ENCODE data around the gene PPP2R5A. TPM values are rescaled to one million over a fixed set of nuclear protein-coding genes. Genes with fewer than 3 reads are reported as not detected.

The PPP2R5A gene
- total and polyA plus RNA-seq, 2 of the 13 experiments (the other 11 are each of a cell fraction or from before 2014, with no cell fraction given), result 22.0 to 31.4 TPM

DNA sequence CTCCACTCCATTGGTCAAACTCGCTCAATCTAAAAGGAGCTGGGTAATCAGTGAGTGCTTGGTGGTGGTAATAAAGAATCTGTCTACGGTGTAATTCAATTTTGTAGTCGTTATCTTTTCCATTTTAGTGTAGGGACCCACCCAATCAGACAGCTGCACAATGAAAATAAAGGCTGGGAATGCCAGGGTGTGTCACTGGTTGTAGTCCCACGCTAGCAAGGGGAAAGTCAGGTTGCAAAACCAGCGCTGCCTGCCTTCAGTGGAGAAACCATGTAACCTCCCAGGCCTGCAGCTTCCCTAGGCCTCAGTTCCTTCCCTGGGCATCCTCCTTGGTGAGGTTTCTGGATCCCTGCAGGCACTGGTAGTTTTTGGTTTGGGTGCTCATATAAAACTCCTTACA is 49.4 kb upstream of the PPP2R5A start:
- Histone ChIP-seq H3K79me2 (ENCODE audit: insufficient read depth, low read length) (no peaks in the 10 kb centered on the region), H3K36me3 (replicated peaks in 1 of 2; ENCODE audit: control insufficient read depth in 1 of 2, insufficient read depth in 2 of 2, low read length in 2 of 2) (no peaks in the 10 kb centered on the region), H3K4me3 (replicated peaks in 1 of 3; ENCODE audit: insufficient read depth in 1 of 3, low read depth in 2 of 3, low read length in 3 of 3) (no peak overlapping the region), H3K4me1 (ENCODE audit: insufficient read depth, low read length) (peaks cover 51% of the 10 kb centered on the region), H3K4me2 (ENCODE audit: low read depth, low read length) (no peak overlapping the region), H2AFZ (ENCODE audit: low read length) (no peak overlapping the region), H3K9me3 (ENCODE audit: low read length) (no peaks in the 10 kb centered on the region), H3K27ac (ENCODE audit: extremely low read length, insufficient read depth, low read length) (no peak overlapping the region), H3K27me3 (ENCODE audit: control insufficient read depth in 1 of 2, insufficient read depth in 2 of 2, low read length in 2 of 2) (no peaks in the 10 kb centered on the region; a peak in 1 of 5 replicates), H3K9ac (ENCODE audit: insufficient read depth, low read depth, low read length) (no peak overlapping the region), H4K20me1 (ENCODE audit: insufficient read depth, low read length) (no peaks in the 10 kb centered on the region)
- in situ Hi-C loops (cut with HindIII; ENCODE audit: extremely low pct_ligation_motif_present, low pct_unique_long_range_greater_than_20kb) (no loop called here), intact Hi-C loops (cut with micrococcal nuclease; ENCODE audit: unreplicated experiment) (no loop called here)
- TF ChIP-seq SP5 (CRISPR knock-in tag; IDR thresholded peaks at IDR 0.05; ENCODE audit: borderline replicate concordance, low read depth) (no peak), AHR (CRISPR knock-in tag; IDR thresholded peaks at IDR 0.05) (no peak), ZNF615 (CRISPR knock-in tag; IDR thresholded peaks at IDR 0.05; ENCODE audit: borderline replicate concordance) (no peak), HDAC2 (CRISPR knock-in tag; IDR thresholded peaks at IDR 0.05) (no peak), SNRNP70 (IDR thresholded peaks at IDR 0.05; ENCODE audit: low read depth, low read length) (no peak), ZBTB37 (CRISPR knock-in tag; IDR thresholded peaks at IDR 0.05) (no peak)
- BruUV-seq (replicated peaks), result no TSS peak
- no peak for ATAC-seq
- POLR2A ChIA-PET, result interaction anchor here (2.5 to 2.7 kb wide), 2 partner anchors 21 to 49 kb away, joined by 9 read pairs; no protein-coding TSS in a partner anchor
- CTCF ChIA-PET (ENCODE audit: low intra/inter-chr PET ratio, low total read pairs), result no interaction called here
- WGBS (ENCODE audit: low lambda C conversion rate), result 30% methylated on average over 3 of the region's 5 CpGs
- no peak for DNase-seq (ENCODE audit: low spot score)
- FAIRE-seq, result no peak

GRCh38 chr1:212236664-212237220 is 48.5 kb upstream of the PPP2R5A start:
- no TSS peak for BruUV-seq (replicated peaks)
- Histone ChIP-seq H3K9ac (ENCODE audit: insufficient read depth, low read depth, low read length) (no peak overlapping the region), H3K4me1 (ENCODE audit: insufficient read depth, low read length) (peaks cover 51% of the 10 kb centered on the region), H3K36me3 (replicated peaks in 1 of 2; ENCODE audit: control insufficient read depth in 1 of 2, insufficient read depth in 2 of 2, low read length in 2 of 2) (no peaks in the 10 kb centered on the region), H4K20me1 (ENCODE audit: insufficient read depth, low read length) (no peaks in the 10 kb centered on the region), H2AFZ (ENCODE audit: low read length) (no peak overlapping the region), H3K9me3 (ENCODE audit: low read length) (no peaks in the 10 kb centered on the region), H3K79me2 (ENCODE audit: insufficient read depth, low read length) (no peaks in the 10 kb centered on the region), H3K4me2 (ENCODE audit: low read depth, low read length) (no peak overlapping the region), H3K27me3 (ENCODE audit: control insufficient read depth in 1 of 2, insufficient read depth in 2 of 2, low read length in 2 of 2) (no peaks in the 10 kb centered on the region; a peak in 1 of 5 replicates), H3K4me3 (replicated peaks in 1 of 3; ENCODE audit: insufficient read depth in 1 of 3, low read depth in 2 of 3, low read length in 3 of 3) (no peak overlapping the region), H3K27ac (ENCODE audit: extremely low read length, insufficient read depth, low read length) (no peak overlapping the region)
- no peak for FAIRE-seq
- intact Hi-C loops (cut with micrococcal nuclease; ENCODE audit: unreplicated experiment) (no loop called here), in situ Hi-C loops (cut with HindIII; ENCODE audit: extremely low pct_ligation_motif_present, low pct_unique_long_range_greater_than_20kb) (no loop called here)
- DNase-seq (ENCODE audit: low spot score), result no peak
- CTCF ChIA-PET (ENCODE audit: low intra/inter-chr PET ratio, low total read pairs), result no interaction called here
- POLR2A ChIA-PET, result no interaction called here
- whole genome bisulfite sequencing (ENCODE audit: low lambda C conversion rate), result 47% methylated on average over 3 of the region's 3 CpGs
- ATAC-seq, result no peak
- no peak for TF ChIP-seq KDM3A (CRISPR knock-in tag; IDR thresholded peaks at IDR 0.05; ENCODE audit: low read depth)

Measured in HepG2 (cell line).